ENCODE measurements around the gene KRT5. TPM values are rescaled to one million over a fixed set of nuclear protein-coding genes. Genes with fewer than 3 reads are reported as not detected.

KRT5 gene
- total RNA-seq, 1 donor from 2014 or later = not detected

- H3K27me3 Mint-ChIP-seq (ENCODE audit: low read depth) = peaks cover 40% of the 10 kb centered on the region
- no peak overlapping the region for H3K4me3 Mint-ChIP-seq (ENCODE audit: unreplicated experiment)
- H3K36me3 Mint-ChIP-seq (ENCODE audit: low read depth) = no peaks in the 10 kb centered on the region
- peaks cover 11% of the 10 kb centered on the region for H3K4me1 Mint-ChIP-seq (ENCODE audit: low read depth)
- no peak overlapping the region for H3K27ac Mint-ChIP-seq (ENCODE audit: unreplicated experiment)
- no peaks in the 10 kb centered on the region for H3K9me3 Mint-ChIP-seq (ENCODE audit: low read depth)
- no peak for TF ChIP-seq CTCF (IDR thresholded peaks at IDR 0.05)
- peak; percentile 50 for DNase-seq (ENCODE audit: low spot score)
Measured at GRCh38 chr12:52522346-52523011, 2.3 kb upstream of the KRT5 start.

GRCh38 chr12:52521568-52522266 is 1.5 kb upstream of the KRT5 start:
- no peak for TF ChIP-seq CTCF (IDR thresholded peaks at IDR 0.05)
- no peak overlapping the region for H3K4me3 Mint-ChIP-seq (ENCODE audit: unreplicated experiment)
- H3K27me3 Mint-ChIP-seq (ENCODE audit: low read depth) = peaks cover 43% of the 10 kb centered on the region
- H3K36me3 Mint-ChIP-seq (ENCODE audit: low read depth) = no peaks in the 10 kb centered on the region
- H3K4me1 Mint-ChIP-seq (ENCODE audit: low read depth) = peaks cover 11% of the 10 kb centered on the region
- no peaks in the 10 kb centered on the region for H3K9me3 Mint-ChIP-seq (ENCODE audit: low read depth)
- no peak for DNase-seq (ENCODE audit: low spot score)
- H3K27ac Mint-ChIP-seq (ENCODE audit: unreplicated experiment) = no peak overlapping the region

GRCh38 chr12:52521175-52521567 is 977 bp upstream of the KRT5 start:
- Mint-ChIP-seq H3K4me1 (ENCODE audit: low read depth) (peaks cover 11% of the 10 kb centered on the region), H3K27ac (ENCODE audit: unreplicated experiment) (peak overlapping the region; percentile 17), H3K36me3 (ENCODE audit: low read depth) (no peaks in the 10 kb centered on the region), H3K27me3 (ENCODE audit: low read depth) (peaks cover 42% of the 10 kb centered on the region), H3K4me3 (ENCODE audit: unreplicated experiment) (no peak overlapping the region), H3K9me3 (ENCODE audit: low read depth) (no peaks in the 10 kb centered on the region)
- no peak for TF ChIP-seq CTCF (IDR thresholded peaks at IDR 0.05)
- DNase-seq (ENCODE audit: low spot score) = no peak

GRCh38 chr12:52519387-52519703 is 849 bp downstream of the KRT5 start:
- H3K4me1 Mint-ChIP-seq (ENCODE audit: low read depth) = peaks cover 11% of the 10 kb centered on the region
- H3K27ac Mint-ChIP-seq (ENCODE audit: unreplicated experiment) = no peak overlapping the region
- peaks cover 50% of the 10 kb centered on the region for H3K27me3 Mint-ChIP-seq (ENCODE audit: low read depth)
- no peaks in the 10 kb centered on the region for H3K9me3 Mint-ChIP-seq (ENCODE audit: low read depth)
- no peaks in the 10 kb centered on the region for H3K36me3 Mint-ChIP-seq (ENCODE audit: low read depth)
- no peak for TF ChIP-seq CTCF (IDR thresholded peaks at IDR 0.05)
- H3K4me3 Mint-ChIP-seq (ENCODE audit: unreplicated experiment) = no peak overlapping the region
- DNase-seq (ENCODE audit: low spot score) = no peak

GRCh38 chr12:52518574-52519386 is 1.4 kb downstream of the KRT5 start:
- Mint-ChIP-seq H3K27me3 (ENCODE audit: low read depth) (peaks cover 50% of the 10 kb centered on the region), H3K4me3 (ENCODE audit: unreplicated experiment) (no peak overlapping the region), H3K27ac (ENCODE audit: unreplicated experiment) (no peak overlapping the region), H3K4me1 (ENCODE audit: low read depth) (peaks cover 11% of the 10 kb centered on the region), H3K36me3 (ENCODE audit: low read depth) (no peaks in the 10 kb centered on the region), H3K9me3 (ENCODE audit: low read depth) (no peaks in the 10 kb centered on the region)
- TF ChIP-seq CTCF (IDR thresholded peaks at IDR 0.05) = no peak
- DNase-seq (ENCODE audit: low spot score) = no peak

Data from chondrocyte (in vitro differentiated cells).